GM19467 (cell line): ENCODE measurements around the gene ACSBG1.

Experiments used
- ATAC-seq: cut with Tn5 transposase; IDR thresholded peaks from one replicate; pipeline ENCODE4 v1.9.1; 2021; ENCODE audit warnings: mild to moderate bottlenecking, moderate library complexity; ENCODE audit not compliant: unreplicated experiment

Gene ACSBG1

GRCh38 chr15:78140292-78140691 lies 94.1 kb downstream of the ACSBG1 start:
- no peak for ATAC-seq

- no peak for ATAC-seq
Measured at GRCh38 chr15:78139578-78139977, 94.8 kb downstream of the ACSBG1 start.

- ATAC-seq, result no peak
Measured at GRCh38 chr15:78133801-78134200, 100.6 kb downstream of the ACSBG1 start.

GRCh38 chr15:78131295-78132061 lies 102.9 kb downstream of the ACSBG1 start, which contains the start of gene CIB2:
TSS of gene CIB2 (minus strand) at chr15:78131445. CDS start at chr15:78131215, 230 bp downstream.
- ATAC-seq, result no peak

GRCh38 chr15:78130466-78131294 lies 103.7 kb downstream of the ACSBG1 start:
- no peak for ATAC-seq

- no peak for ATAC-seq
Measured at GRCh38 chr15:78129751-78130287, 104.5 kb downstream of the ACSBG1 start.

GRCh38 chr15:78129077-78129750 lies 105.2 kb downstream of the ACSBG1 start:
- no peak for ATAC-seq

GRCh38 chr15:78127882-78128281 lies 106.5 kb downstream of the ACSBG1 start:
- no peak for ATAC-seq

- no peak for ATAC-seq
Measured at GRCh38 chr15:78125267-78125666, 109.1 kb downstream of the ACSBG1 start.

GRCh38 chr15:78120523-78120922 lies 113.8 kb downstream of the ACSBG1 start:
- no peak for ATAC-seq
